Tibial nerve (tissue), 4 donors: ENCODE measurements around the gene SIX6. TPM values are rescaled to one million over a fixed set of nuclear protein-coding genes. Genes with fewer than 3 reads are reported as not detected.

ENCODE experiments used
- DNase-seq, 2 donors: peaks; one replicate each; pipeline ENCODE4 v3.0.0-alpha.2; 2019; ENCODE audit warnings: low spot score in 2 of 2
- H3K27ac ChIP-seq, 4 donors: fragments of 200-600 bp; sonication (generic) in 3 of 4; one replicate each; pipeline ENCODE4 v1.5.1; 2017 to 2019; ENCODE audit warnings: mild to moderate bottlenecking in 1 of 4
- H3K27me3 ChIP-seq, 2 donors: fragments of 200-600 bp; sonication (generic) in 1 of 2; one replicate each; pipeline versions ENCODE4 v1.5.1 to v1.6.0; 2017 to 2019
- H3K36me3 ChIP-seq, 3 donors: fragments of 200-600 bp; sonication (generic); one replicate each; pipeline ENCODE4 v1.5.1; 2018 to 2019
- H3K4me1 ChIP-seq, 4 donors: fragments of 200-600 bp; sonication (generic) in 3 of 4; one replicate each; pipeline ENCODE4 v1.5.1; 2017 to 2019
- H3K4me3 ChIP-seq, 4 donors: fragments of 200-600 bp; sonication (generic) in 3 of 4; one replicate each; pipeline ENCODE4 v1.5.1; 2017 to 2019; ENCODE audit warnings: mild to moderate bottlenecking in 1 of 4, moderate library complexity in 1 of 4
- H3K9me3 ChIP-seq, 4 donors: fragments of 200-600 bp; sonication (generic) in 3 of 4; one replicate each; pipeline ENCODE4 v1.5.1; 2017 to 2019
- EP300 ChIP-seq, 2 donors: sonication (generic); formaldehyde crosslinking; IDR thresholded peaks; one replicate each; pipeline ENCODE4 v1.6.1; 2017; ENCODE audit warnings: antibody characterized with exemption in 2 of 2, mild to moderate bottlenecking in 1 of 2
- POLR2A ChIP-seq, 2 donors: fragments of 450-650 bp; IDR thresholded peaks; one replicate each; pipeline ENCODE4 v1.6.1; 2017; ENCODE audit warnings: antibody characterized with exemption in 2 of 2, mild to moderate bottlenecking in 2 of 2, moderate library complexity in 2 of 2
- WGBS, 2 donors: methylation state at CpG; one replicate each; pipeline ENCODE4 v1.1.5; 2018; 5-methylcytosine and 5-hydroxymethylcytosine counted together
- total RNA-seq, 4 donors: library from RNA; depleted of rRNA; stranded (reverse); fragments of >200 nt; gene quantifications; one replicate each; pipeline ENCODE4 v1.1.0, GENCODE V29; 2016
- TF ChIP-seq, protein P1 (sequence below), 5 experiments: fragments of 200-600 bp in 3 of 5; fragments of 450-650 bp in 2 of 5; sonication (generic) in 3 of 5; IDR thresholded peaks; one replicate each; pipeline ENCODE4 v1.5.1; 2016 to 2019; ENCODE audit warnings: antibody characterized with exemption in 5 of 5, mild to moderate bottlenecking in 3 of 5, moderate library complexity in 2 of 5

The SIX6 gene
- total RNA-seq, 4 donors from 2014 or later = not detected

DNA sequence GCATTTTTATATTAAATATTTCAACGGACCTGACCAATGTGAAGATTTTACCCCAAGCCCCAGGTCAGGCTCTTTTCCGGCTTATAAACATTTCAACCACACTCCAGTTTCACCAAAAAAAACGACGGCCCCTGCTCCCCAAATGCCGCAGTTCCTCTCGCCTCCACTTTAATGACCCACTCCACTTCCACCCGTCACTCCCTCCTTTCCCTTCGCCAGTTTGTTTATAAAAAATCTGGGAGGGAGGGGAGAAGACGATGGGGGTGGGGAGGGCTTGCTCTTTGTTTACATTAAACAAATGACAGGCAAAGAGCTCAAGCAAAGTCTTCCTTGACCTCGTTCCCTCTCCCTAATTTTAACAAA lies 5.4 kb downstream of the SIX6 start:
- TF ChIP-seq EP300 (IDR thresholded peaks at IDR 0.05) (no peak), POLR2A (IDR thresholded peaks at IDR 0.05) (no peak)
- TF ChIP-seq, protein P1, sequence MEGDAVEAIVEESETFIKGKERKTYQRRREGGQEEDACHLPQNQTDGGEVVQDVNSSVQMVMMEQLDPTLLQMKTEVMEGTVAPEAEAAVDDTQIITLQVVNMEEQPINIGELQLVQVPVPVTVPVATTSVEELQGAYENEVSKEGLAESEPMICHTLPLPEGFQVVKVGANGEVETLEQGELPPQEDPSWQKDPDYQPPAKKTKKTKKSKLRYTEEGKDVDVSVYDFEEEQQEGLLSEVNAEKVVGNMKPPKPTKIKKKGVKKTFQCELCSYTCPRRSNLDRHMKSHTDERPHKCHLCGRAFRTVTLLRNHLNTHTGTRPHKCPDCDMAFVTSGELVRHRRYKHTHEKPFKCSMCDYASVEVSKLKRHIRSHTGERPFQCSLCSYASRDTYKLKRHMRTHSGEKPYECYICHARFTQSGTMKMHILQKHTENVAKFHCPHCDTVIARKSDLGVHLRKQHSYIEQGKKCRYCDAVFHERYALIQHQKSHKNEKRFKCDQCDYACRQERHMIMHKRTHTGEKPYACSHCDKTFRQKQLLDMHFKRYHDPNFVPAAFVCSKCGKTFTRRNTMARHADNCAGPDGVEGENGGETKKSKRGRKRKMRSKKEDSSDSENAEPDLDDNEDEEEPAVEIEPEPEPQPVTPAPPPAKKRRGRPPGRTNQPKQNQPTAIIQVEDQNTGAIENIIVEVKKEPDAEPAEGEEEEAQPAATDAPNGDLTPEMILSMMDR (IDR thresholded peaks at IDR 0.05) = no peak
- Histone ChIP-seq H3K27ac (peak overlapping the region in 1 of 4 donors; percentile 52), H3K9me3 (peaks cover 0 to 20% (median 0%) of the 10 kb centered on the region in 4 donors), H3K27me3 (peaks cover 0 to 88% of the 10 kb centered on the region in 2 donors), H3K36me3 (no peaks in the 10 kb centered on the region), H3K4me1 (peaks cover 0 to 41% (median 15%) of the 10 kb centered on the region in 4 donors), H3K4me3 (peak overlapping the region; percentile 13 to 51 (median 16))
- 2 to 3% methylated on average over 10 of the region's 10 CpGs for WGBS, 2 donors
- no peak for DNase-seq

DNA sequence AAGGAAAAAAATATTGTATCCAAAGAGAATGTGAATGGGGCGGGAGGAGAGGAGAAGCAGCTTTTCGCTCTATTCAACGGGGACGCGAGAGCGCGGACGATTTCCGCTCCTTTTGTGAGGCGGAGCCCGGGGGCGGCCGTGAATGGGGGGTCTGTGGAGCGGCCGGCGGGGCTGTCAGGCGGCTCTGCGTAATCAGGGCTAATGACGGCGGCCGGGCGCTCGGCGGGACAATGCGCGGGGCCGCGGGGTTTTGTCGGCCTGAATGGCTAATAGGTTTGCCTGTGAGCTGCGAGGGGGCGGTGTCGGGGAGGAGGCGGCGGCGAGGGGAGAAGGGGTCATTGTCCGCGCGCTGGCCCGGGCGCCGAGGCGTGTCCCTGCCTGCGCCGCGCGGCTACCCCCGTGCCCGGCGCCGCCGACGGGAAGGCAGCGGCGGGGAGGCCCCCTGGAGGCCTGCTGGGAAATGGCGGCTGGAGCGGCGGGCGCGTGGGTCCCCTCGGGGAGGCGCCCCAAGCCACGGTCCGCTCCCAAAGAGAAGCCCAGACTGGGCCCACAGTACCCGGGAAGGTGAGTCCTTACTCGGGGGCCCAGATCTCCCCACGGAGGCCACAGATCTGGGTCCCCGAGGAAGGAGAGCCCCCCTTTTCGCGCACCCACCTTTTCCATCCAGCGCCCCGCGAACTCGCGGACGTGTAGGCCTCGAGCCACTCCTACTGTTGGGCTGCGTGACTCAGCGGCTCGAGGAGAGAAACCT lies 6.0 kb downstream of the SIX6 start:
- WGBS, 2 donors = 2 to 3% methylated on average over 50 to 57 of the region's 79 CpGs
- TF ChIP-seq, protein P1 (IDR thresholded peaks at IDR 0.05) = peak in 4 of 5 experiments; percentile 23 to 48 (median 26)
- no peak for TF ChIP-seq POLR2A (IDR thresholded peaks at IDR 0.05)
- TF ChIP-seq EP300 (IDR thresholded peaks at IDR 0.05) = no peak

DNA sequence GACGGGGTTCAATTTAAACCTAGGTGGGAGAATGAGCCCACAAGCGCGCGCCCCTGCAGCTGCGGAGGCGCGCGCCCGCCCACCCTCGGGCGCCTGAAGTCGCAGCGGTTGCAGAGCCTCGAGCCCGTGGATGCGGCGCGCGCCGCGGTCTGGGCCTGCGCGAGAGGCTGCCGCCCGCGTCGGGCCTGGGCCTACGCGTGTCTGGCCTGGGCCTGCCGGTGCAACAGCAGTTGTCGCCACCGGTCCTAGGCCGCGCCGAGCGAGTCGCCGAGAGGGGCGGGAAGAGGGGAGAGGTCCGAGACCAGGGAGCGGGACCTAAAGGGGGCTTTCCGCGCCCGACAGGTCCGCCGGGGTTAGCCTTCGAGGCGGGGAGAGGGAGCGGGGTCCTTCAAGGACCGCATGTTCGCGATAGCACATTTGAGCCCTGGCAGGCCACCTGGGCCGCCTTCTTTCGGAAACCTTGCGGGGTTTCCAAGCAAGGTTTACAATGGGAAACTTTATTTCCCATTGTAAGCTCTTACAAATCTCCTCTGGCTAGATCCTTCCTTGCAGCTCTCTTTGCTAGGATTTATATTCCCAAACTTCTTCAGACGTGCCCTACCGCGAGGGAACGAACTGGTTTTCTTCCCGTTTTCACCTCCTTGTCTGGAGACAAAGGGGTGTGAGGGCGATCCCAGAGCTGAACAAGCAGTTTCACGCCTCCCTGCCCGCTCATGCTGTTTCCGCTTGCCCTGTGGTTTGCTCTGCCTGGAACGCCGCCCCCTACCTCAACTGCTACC lies 6.8 kb downstream of the SIX6 start:
- H3K27ac ChIP-seq = no peak overlapping the region
- peaks cover 0 to 77% of the 10 kb centered on the region in 2 donors for H3K27me3 ChIP-seq
- peaks cover 0 to 20% (median 0%) of the 10 kb centered on the region in 4 donors for H3K9me3 ChIP-seq
- no peaks in the 10 kb centered on the region for H3K36me3 ChIP-seq
- no peak for TF ChIP-seq EP300 (IDR thresholded peaks at IDR 0.05)
- TF ChIP-seq POLR2A (IDR thresholded peaks at IDR 0.05) = no peak
- TF ChIP-seq, protein P1 (IDR thresholded peaks at IDR 0.05) = no peak
- WGBS, 2 donors = 13 to 26% methylated on average over 53 to 64 of the region's 66 CpGs
- peaks cover 0 to 28% (median 7%) of the 10 kb centered on the region in 4 donors for H3K4me1 ChIP-seq
- H3K4me3 ChIP-seq = peak overlapping the region; percentile 12 to 51 (median 16)
- no peak for DNase-seq

More for the DNA sequence above, 6.0 kb downstream of the SIX6 start:
- Histone ChIP-seq H3K4me3 (peak overlapping the region; percentile 13 to 51 (median 16)), H3K27ac (peak overlapping the region in 1 of 4 donors; percentile 52), H3K4me1 (peaks cover 0 to 36% (median 12%) of the 10 kb centered on the region in 4 donors), H3K27me3 (peaks cover 0 to 84% of the 10 kb centered on the region in 2 donors), H3K36me3 (no peaks in the 10 kb centered on the region), H3K9me3 (peaks cover 0 to 20% (median 0%) of the 10 kb centered on the region in 4 donors)
- DNase-seq = peak in 1 of 2 donors; percentile 15

DNA sequence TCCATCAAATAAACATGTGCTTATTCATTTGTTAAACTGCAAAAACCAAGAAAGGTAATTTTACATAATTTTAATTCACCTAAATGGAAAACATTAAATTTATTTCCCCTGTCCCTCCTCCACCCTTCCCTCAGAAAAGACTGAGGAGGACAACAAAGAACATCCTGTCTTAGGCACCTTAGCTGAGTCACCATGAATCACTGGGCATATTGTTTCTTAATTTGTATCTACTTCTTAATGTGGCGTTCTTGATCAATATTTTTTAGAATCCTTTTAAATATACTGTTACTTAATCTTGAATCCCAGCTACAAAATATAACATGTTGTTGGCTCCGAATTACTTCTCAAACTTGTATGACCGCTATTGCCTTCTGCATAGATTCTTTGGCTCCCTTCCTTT lies 23.5 kb downstream of the SIX6 start:
- Histone ChIP-seq H3K4me1 (no peaks in the 10 kb centered on the region), H3K9me3 (peaks cover 0 to under 1% (median 0%) of the 10 kb centered on the region in 4 donors), H3K27ac (no peak overlapping the region), H3K27me3 (no peaks in the 10 kb centered on the region), H3K4me3 (no peak overlapping the region), H3K36me3 (no peaks in the 10 kb centered on the region)
- DNase-seq = no peak
- WGBS, 2 donors = 55 to 64% methylated on average over 3 of the region's 3 CpGs
- TF ChIP-seq POLR2A (IDR thresholded peaks at IDR 0.05) (no peak), EP300 (IDR thresholded peaks at IDR 0.05) (no peak)
- TF ChIP-seq, protein P1 (IDR thresholded peaks at IDR 0.05) = no peak

- TF ChIP-seq, protein P1 (IDR thresholded peaks at IDR 0.05) = no peak
- H3K36me3 ChIP-seq = no peaks in the 10 kb centered on the region
- no peaks in the 10 kb centered on the region for H3K27me3 ChIP-seq
- no peaks in the 10 kb centered on the region for H3K4me1 ChIP-seq
- H3K4me3 ChIP-seq = no peak overlapping the region
- H3K9me3 ChIP-seq = peaks cover 0 to 28% (median 0%) of the 10 kb centered on the region in 4 donors
- H3K27ac ChIP-seq = no peak overlapping the region
- DNase-seq = no peak
Observed at GRCh38 chr14:60537663-60538062, 28.7 kb downstream of the SIX6 start.
